Karpas-422 (cell line): Measurements from ENCODE around the gene CECR2. TPM values are rescaled to one million over a fixed set of nuclear protein-coding genes. Genes with fewer than 3 reads are reported as not detected.

Source experiments
- DNase-seq: peaks from one replicate; pipeline ENCODE4 v3.0.0-alpha.2; 2015
- H2AFZ ChIP-seq: fragments of 200-600 bp; sonication (generic); 2 replicates; pipeline ENCODE4 v1.6.1; 2014; ENCODE audit warnings: antibody characterized with exemption, low read length, mixed read lengths
- H3K27ac ChIP-seq: fragments of 200-600 bp; sonication (generic); 2 replicates; pipeline ENCODE4 v1.5.1; 2014; ENCODE audit warnings: mild to moderate bottlenecking, low read length, moderate library complexity
- H3K27me3 ChIP-seq: fragments of 200-600 bp; sonication (generic); 2 replicates; pipeline ENCODE4 v1.6.1; 2014; ENCODE audit warnings: low read length, mixed read lengths
- H3K36me3 ChIP-seq: fragments of 200-600 bp; sonication (generic); 2 replicates; pipeline ENCODE4 v1.6.1; 2014; ENCODE audit warnings: low read length, mixed read lengths; ENCODE audit not compliant: insufficient read depth
- H3K4me1 ChIP-seq: fragments of 200-600 bp; sonication (generic); 2 replicates; pipeline ENCODE4 v1.6.1; 2014; ENCODE audit warnings: mild to moderate bottlenecking, low read length, mixed read lengths
- H3K4me2 ChIP-seq: fragments of 200-600 bp; sonication (generic); 2 replicates; pipeline ENCODE4 v1.6.1; 2014; ENCODE audit warnings: low read length, low read depth, mild to moderate bottlenecking; ENCODE audit not compliant: poor library complexity, severe bottlenecking
- H3K4me3 ChIP-seq: fragments of 200-600 bp; sonication (generic); 2 replicates; pipeline ENCODE4 v1.5.1; 2014; ENCODE audit warnings: mild to moderate bottlenecking, antibody characterized with exemption, low read length, mixed read lengths
- H3K79me2 ChIP-seq: fragments of 200-600 bp; sonication (generic); 2 replicates; pipeline ENCODE4 v1.6.1; 2014; ENCODE audit warnings: mild to moderate bottlenecking, low read length, mixed read lengths
- H3K9ac ChIP-seq: fragments of 200-600 bp; sonication (generic); 2 replicates; pipeline ENCODE4 v1.6.0; 2014; ENCODE audit warnings: low read length
- H3K9me2 ChIP-seq: fragments of 200-600 bp; sonication (generic), shearing (Covaris generic); replicated peaks from 2 replicates; pipeline ENCODE4 v1.6.0; 2014; ENCODE audit warnings: mild to moderate bottlenecking, low read length, moderate library complexity; ENCODE audit not compliant: insufficient read depth
- H3K9me3 ChIP-seq: fragments of 300-700, 200-600 bp; sonication (generic); 2 replicates; pipeline ENCODE4 v1.6.1; 2014; ENCODE audit warnings: low read length, mixed read lengths
- H4K20me1 ChIP-seq: fragments of 200-600 bp; sonication (generic); 2 replicates; pipeline ENCODE4 v1.6.1; 2014; ENCODE audit warnings: mild to moderate bottlenecking, antibody characterized with exemption, low read length, low read depth; ENCODE audit not compliant: insufficient read depth
- small RNA-seq: library from RNA; depleted of rRNA; stranded (forward); fragments of <200 nt; gene quantifications from one replicate; pipeline ENCODE3, GENCODE V24; 2014
- total RNA-seq: library from RNA; depleted of rRNA; stranded (reverse); fragments of >200 nt; shearing (Covaris generic); gene quantifications from 2 replicates; pipeline ENCODE4 v1.2.3, GENCODE V29; 2014; ENCODE audit warnings: low replicate concordance; rRNA removed

The CECR2 gene
- total RNA-seq, 1 experiment from 2014 or later, result 1.6 TPM

DNA sequence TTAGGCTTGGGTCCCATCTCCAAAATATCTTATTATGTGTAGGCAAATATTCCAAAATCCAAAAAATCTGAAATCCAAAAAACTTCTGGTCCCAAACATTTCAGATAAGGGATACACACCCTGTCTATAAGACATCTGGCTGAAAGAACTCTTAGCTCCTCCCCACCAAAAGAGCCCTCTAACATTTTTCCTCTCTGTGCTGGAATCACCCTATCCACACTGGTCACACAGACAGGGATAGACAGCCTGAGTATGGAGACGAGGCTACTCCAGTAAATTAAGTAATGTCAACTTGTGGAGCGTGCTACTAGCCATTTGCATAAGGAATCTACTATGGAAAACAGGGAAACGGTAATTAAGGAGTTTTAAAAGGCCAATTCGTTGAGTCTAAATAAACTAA, 234.4 kb downstream of the CECR2 start:
- no peaks in the 10 kb centered on the region for H4K20me1 ChIP-seq
- H3K4me1 ChIP-seq, result no peaks in the 10 kb centered on the region
- H3K9me2 ChIP-seq, result no peaks in the 10 kb centered on the region
- no peak overlapping the region for H3K27ac ChIP-seq
- H3K9ac ChIP-seq, result no peak overlapping the region
- no peak overlapping the region for H3K4me2 ChIP-seq
- peaks cover 44% of the 10 kb centered on the region for H3K79me2 ChIP-seq
- no peak overlapping the region for H2AFZ ChIP-seq
- no peaks in the 10 kb centered on the region for H3K27me3 ChIP-seq
- DNase-seq, result no peak
- no peaks in the 10 kb centered on the region for H3K9me3 ChIP-seq
- H3K4me3 ChIP-seq, result no peak overlapping the region
- H3K36me3 ChIP-seq, result peaks cover 16% of the 10 kb centered on the region

DNA sequence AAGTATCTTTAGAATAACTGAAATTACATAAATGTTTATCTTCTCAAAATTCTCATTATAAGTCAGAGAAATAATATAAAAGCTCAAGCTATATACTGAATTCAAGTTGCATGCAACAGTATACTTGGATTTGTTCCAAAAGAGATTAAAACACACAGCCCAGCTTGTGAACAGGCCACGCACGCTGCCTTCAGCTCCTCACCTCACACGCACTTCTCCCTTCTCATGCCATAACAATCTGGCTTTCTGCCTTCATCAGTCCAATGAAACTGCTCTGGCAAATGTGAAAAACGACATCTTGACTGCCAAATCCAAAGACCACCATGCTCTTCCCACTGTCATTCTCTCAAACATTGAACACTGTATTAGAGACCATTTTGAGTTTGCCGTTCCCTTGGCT, 237.2 kb downstream of the CECR2 start:
- DNase-seq, result no peak

More for the DNA sequence above, 237.2 kb downstream of the CECR2 start:
- H2AFZ ChIP-seq, result no peak overlapping the region
- no peaks in the 10 kb centered on the region for H3K9me3 ChIP-seq
- H3K4me1 ChIP-seq, result no peaks in the 10 kb centered on the region
- H3K36me3 ChIP-seq, result peaks cover 24% of the 10 kb centered on the region; the same call in 1 of the 2 replicates
- peaks cover 49% of the 10 kb centered on the region for H3K79me2 ChIP-seq
- H3K27ac ChIP-seq, result no peak overlapping the region
- no peaks in the 10 kb centered on the region for H3K9me2 ChIP-seq
- no peaks in the 10 kb centered on the region for H4K20me1 ChIP-seq
- no peak overlapping the region for H3K4me3 ChIP-seq
- H3K9ac ChIP-seq, result no peak overlapping the region
- H3K27me3 ChIP-seq, result no peaks in the 10 kb centered on the region
- no peak overlapping the region for H3K4me2 ChIP-seq

Small RNA genes within 50 kb of the gene (small RNA-seq; reads per million reads assigned to genes)
- gene CECR9, result not detected
- not detected for gene RN7SL843P

Other genes with a start within 250 kb of the CECR2 start
- gene TMEM121B, start 248.1 kb upstream of the CECR2 start, total RNA-seq, result 0.04 and 0.76 TPM in 2 replicates
- 29.8 and 61.2 TPM in 2 replicates for gene HDHD5, start 210.2 kb upstream of the CECR2 start, total RNA-seq
- gene ADA2, start 150.0 kb upstream of the CECR2 start, total RNA-seq, result 38.5 and 43.6 TPM in 2 replicates
- gene SLC25A18, start 194.0 kb downstream of the CECR2 start, total RNA-seq, result not detected in 2 replicates